Ovary (tissue), 3 donors: ENCODE results near the gene HOXC11.

Experiments used
- POLR2A ChIP-seq: fragments of 450-650 bp; IDR thresholded peaks from one replicate; pipeline ENCODE4 v1.6.1; 2017; ENCODE audit warnings: antibody characterized with exemption, mild to moderate bottlenecking, moderate library complexity
- TF ChIP-seq, protein P1 (sequence below), 3 donors: fragments of 450-650 bp in 2 of 3; fragments of 200-600 bp in 1 of 3; IDR thresholded peaks; one replicate each; pipeline versions ENCODE4 v1.5.1 to v1.8.0; 2016 to 2022; ENCODE audit warnings: antibody characterized with exemption in 3 of 3, mild to moderate bottlenecking in 1 of 3
- donor health status: DM: no; HTN: no; CAD: no.

DNA sequence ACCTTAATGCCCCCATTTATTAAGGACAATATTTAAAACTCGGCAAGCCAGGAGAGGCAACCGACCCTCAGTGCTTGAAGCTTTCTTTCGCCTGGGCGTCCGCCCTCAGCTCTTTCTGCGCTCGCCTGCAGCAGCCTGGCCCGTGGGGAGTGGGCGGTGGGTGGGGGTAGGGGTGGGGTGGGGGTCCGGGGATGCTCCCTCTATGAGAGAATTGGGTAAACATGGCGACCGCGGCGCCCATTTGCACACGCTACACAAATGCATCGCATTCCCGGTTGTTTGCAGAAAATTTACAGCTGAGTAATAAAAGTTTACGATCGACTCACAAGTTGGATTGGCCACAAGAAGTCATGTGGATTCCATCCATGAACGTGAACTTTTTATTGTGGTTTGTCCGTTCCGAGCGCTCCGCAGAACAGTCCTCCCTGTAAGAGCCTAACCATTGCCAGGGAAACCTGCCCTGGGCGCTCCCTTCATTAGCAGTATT is 43.6 kb downstream of the HOXC11 start:
- TF ChIP-seq, protein P1, sequence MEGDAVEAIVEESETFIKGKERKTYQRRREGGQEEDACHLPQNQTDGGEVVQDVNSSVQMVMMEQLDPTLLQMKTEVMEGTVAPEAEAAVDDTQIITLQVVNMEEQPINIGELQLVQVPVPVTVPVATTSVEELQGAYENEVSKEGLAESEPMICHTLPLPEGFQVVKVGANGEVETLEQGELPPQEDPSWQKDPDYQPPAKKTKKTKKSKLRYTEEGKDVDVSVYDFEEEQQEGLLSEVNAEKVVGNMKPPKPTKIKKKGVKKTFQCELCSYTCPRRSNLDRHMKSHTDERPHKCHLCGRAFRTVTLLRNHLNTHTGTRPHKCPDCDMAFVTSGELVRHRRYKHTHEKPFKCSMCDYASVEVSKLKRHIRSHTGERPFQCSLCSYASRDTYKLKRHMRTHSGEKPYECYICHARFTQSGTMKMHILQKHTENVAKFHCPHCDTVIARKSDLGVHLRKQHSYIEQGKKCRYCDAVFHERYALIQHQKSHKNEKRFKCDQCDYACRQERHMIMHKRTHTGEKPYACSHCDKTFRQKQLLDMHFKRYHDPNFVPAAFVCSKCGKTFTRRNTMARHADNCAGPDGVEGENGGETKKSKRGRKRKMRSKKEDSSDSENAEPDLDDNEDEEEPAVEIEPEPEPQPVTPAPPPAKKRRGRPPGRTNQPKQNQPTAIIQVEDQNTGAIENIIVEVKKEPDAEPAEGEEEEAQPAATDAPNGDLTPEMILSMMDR (IDR thresholded peaks at IDR 0.05), result no peak
- no peak for TF ChIP-seq POLR2A
